ACHN (cell line): ENCODE measurements around the gene TJP3.

Source experiments
- DNase-seq: peaks from one replicate; pipeline ENCODE4 v3.0.0-alpha.2; 2015
- in situ Hi-C: cut with HindIII; loops from 2 replicates; pipeline ENCODE4 v1.10.0; 2017; ENCODE audit warnings: low sequenced_read_pairs, low pct_ligation_motif_present, low pct_unique_long_range_greater_than_20kb

TJP3 gene

DNA sequence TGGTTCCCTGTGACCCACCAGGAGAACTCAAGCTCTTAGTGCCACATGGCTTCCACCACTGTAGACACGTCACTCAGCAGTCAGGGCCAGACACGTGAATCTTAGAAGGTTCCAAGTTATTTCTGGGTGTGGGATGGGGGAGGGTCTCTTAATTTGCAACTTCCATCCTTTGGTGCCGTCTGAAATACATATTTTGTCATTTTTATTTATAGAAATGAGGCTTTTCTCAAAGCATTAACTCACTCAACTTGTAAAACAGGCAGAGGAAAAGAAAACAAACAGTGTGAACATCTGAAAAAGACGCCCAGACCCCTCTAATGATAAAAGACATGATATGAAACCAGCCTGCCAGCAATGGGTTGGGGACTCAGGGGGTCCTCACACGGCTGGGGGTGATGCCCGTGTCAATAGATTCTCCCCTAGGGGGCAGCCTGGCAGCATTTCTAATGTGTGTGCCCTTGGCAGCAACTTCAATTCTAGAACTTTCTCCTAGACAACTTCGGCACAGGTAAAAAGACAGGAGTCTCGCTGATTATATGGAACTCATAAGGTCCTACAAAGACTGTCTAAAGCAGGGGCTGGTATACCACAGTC, 23.3 kb upstream of the TJP3 start:
- peak; percentile 26 for DNase-seq
- in situ Hi-C loops = no loop called here

DNA sequence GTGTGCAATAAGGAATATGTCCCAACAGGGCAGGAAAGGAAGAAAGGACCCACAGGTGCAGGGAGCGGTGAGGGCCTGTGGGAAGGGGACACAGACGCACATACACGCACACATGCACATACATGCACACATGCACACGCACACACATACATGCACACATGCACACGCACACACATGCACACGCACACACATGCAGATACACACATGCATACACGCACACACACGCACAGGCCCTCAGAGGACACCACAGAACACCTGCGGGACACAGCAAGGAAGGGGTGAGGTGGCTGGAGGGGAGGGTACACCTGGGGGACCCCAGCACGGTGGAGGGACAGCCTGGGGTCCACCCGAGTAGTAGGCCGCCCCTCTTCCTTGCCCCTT, 20.8 kb upstream of the TJP3 start:
- no peak for DNase-seq
- in situ Hi-C loops = no loop called here

DNA sequence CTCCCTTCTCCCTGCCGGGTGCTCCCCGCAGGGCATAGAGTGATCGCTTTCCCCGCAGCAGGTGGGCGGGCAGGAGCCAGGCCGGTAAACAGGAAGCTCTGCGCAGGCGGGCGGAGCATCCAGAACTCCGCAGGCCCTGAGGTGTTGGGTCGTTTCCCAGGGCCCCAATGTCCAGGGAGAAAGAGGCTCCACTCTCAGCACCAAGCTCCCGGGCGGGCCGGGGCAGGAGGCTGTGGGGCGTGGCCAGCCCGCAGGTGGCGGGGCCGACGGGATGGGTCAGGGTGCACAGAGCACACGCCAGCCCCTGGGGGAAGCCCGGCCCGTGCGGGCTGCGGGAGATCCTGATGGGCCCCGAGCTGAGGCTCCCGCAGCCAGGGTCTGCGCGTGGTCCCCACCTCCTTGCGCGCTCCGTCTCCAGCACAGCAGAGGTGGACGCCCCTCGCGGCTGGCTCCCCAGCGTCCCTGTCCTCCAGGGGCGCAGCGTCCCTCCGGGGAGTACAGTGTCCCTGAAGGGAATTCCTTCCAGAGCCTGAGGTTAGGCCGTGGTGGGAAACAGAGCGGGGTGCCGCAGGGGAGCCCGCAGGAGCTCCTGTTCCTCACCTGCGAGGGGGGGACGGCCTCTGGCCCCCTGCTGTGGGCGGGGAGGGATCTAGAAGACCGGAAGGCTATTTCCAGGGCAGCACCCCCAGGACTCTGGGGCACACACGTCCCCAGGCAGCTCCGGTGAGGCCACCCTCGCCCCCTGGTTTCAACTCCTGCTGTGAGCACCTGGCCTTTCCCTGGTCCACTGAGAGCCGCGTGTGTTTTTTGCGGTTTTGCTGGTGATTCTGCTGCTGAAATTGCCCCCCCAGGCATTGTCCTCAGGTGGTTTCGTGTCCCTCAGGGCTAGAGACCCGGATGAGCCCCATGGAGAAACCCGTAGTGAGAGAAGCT, 20.1 kb upstream of the TJP3 start:
- in situ Hi-C loops = no loop called here
- no peak for DNase-seq

GRCh38 chr19:3690551-3691371, 17.4 kb upstream of the TJP3 start:
- in situ Hi-C loops = no loop called here
- no peak for DNase-seq

DNA sequence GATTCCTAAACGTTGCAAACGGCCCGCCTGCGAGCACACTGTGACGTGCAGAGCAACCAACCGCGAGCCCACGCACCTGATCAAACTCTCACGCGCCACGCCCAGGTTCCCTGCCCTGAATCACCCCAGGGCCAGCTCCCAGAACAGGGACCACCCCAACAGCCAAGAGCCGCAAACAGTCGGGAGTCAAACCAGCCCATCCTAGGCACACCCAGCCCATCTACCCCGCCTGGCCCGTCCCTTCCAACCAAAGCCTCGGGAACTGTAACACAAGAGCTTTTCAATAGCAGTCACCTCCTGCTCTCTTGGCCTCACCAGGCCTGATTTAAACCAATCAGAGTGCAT, 16.8 kb upstream of the TJP3 start:
- no peak for DNase-seq
- in situ Hi-C loops = no loop called here

DNA sequence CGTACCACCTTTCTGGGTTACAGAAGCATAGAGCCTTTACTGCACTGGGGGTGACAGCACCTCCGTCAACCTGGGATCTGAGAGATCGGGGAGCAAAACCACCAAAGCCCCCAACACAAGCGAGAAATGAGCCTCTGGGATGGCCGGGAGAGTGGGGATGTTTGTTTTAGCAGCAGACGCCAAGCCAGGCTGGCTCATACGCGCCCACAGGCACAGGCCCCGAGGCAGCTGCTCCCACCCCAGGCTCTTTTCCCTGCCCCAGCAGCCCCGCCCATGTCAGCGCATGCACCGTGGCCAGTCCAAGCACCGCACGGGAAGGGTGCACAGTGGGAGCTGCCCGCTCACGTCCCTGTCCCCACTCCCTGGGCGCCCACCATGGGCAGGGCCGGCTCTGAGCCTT, 16.5 kb upstream of the TJP3 start:
- in situ Hi-C loops = no loop called here
- DNase-seq = no peak

- no peak for DNase-seq
- in situ Hi-C loops = no loop called here
These were observed 15.8 kb upstream of the TJP3 start for GRCh38 chr19:3692141-3693024.

- DNase-seq = no peak
- in situ Hi-C loops = no loop called here
These were observed 14.9 kb upstream of the TJP3 start for GRCh38 chr19:3693025-3693925.

DNA sequence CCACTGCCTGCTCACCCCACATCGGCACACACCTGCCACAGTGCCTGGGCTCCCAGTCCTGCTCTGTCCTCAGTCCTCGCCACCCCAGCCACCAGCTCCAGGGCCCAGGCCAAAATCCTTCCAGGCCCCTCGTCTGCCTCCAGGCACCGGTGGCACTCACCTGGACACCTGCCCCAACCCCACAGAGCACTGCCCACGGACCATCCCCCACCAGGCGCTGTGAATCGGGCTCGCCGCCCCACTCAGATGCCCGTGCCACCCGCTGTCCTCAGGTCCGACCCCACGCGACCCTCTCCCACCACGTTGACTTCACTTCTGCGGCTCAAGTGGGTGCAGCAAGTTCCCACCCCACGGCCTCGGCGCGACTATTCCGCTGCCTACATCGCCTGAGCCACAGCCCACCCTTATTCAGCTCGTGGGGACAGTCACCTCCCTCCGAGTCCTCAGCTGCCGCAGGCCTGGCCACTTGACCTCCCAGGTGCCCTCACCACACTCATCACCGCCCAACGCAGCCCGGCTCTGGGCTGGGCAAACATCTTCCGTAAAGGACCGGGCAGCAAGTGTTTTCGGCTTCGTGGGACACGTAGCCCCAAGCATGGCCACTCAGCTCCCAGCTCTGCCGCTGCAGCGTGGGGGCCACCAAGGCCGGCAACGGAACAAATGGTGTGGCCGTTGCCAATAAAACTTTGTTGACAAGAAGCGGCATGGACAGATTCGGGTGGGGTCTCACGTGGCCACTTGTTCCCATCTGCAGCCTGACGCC, 13.6 kb upstream of the TJP3 start:
- in situ Hi-C loops = no loop called here
- no peak for DNase-seq

DNA sequence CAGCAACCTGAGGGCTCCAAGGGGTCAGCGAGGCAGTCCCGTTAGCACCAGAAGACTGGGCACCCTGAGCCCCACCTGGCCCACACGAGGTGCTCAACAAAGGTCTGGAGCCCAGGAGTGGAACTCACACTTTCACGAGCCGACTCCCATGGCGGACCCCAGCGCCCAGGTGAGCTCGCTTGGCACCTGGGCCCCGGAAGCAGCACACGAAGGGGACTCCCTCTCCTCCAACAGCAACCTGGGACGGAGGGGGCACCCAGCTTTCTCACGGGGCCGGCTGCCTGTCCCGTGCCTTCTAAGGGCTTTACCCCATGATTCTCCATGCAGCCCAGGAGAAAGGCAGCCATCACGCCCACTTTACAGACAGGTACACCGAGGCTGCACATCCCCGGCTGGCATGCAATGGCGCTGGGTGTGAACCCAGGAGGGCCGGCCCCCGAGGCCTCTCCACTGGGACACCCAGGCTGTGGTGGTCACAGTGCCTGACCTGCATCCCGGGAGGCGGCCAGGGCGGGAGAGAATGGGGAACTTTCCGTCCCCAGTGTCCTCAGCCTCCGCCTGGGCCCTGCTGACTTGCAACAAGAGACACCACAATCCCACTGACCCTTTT, 13.0 kb upstream of the TJP3 start:
- in situ Hi-C loops = no loop called here
- DNase-seq = no peak

GRCh38 chr19:3695986-3696659, 12.1 kb upstream of the TJP3 start:
- in situ Hi-C loops = no loop called here
- DNase-seq = no peak

GRCh38 chr19:3696660-3696995, 11.6 kb upstream of the TJP3 start:
- in situ Hi-C loops = no loop called here
- DNase-seq = no peak

- DNase-seq = no peak
- in situ Hi-C loops = no loop called here
These were observed 11.1 kb upstream of the TJP3 start for GRCh38 chr19:3697094-3697493.

DNA sequence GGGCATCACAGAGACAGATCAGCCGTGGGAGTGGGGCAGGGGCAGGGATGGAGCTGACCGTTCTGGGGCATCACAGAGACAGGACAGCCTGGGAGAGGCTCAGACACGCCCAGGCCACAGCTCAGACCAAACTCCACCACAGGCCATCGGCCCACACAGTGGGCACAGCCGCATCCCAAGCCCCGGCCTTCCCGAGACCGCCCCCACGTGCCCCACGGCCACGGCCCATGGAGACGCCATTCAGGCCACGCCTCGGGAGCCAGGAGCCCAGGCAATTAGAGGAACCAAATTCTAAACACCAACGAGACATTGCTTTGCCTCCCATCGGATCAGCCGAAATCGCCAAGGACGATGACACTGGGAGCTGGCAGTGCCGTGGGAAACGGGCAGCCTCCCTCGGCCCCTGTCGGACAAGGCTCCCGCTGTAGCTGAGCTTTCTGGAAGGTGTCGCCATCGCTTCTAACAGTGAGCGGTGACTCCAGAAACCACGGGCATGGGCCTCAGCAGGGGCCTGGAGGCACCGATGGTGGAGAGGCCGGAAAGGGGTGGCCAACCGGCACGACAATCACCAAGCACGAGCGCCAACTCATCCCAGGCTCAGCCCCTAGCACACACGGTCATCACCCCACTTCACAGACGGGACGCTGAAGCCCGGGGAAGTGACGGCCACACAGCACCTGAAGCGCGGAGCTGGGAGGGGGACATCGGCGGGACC, 10.4 kb upstream of the TJP3 start:
- no peak for DNase-seq

GRCh38 chr19:3698386-3698950, 9.7 kb upstream of the TJP3 start:
- in situ Hi-C loops = no loop called here
- no peak for DNase-seq

More for the DNA sequence above, 10.4 kb upstream of the TJP3 start:
- in situ Hi-C loops = no loop called here
